ENCODE data around the gene CRYBB1.

DNA sequence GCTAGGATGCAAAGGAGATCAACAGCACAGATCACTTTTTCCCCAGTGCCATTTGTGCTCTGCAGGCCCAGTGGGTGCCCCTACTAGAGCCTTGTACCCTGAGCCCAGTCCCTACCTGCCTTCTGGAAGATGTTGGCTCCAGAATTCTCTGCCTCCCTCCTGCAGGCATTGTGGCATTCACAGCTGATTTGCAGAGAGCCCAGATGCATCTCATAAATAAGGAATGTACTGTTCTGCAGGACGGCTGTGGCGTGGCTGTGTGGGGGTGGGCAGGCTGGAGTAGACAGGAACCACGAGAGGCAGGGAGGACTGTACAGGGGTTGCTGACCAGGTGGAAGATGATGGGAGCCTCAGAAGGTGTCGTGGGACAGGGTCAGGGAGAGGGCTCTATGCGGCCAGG is 28.3 kb upstream of the CRYBB1 start:
- TF ChIP-seq, protein P1, sequence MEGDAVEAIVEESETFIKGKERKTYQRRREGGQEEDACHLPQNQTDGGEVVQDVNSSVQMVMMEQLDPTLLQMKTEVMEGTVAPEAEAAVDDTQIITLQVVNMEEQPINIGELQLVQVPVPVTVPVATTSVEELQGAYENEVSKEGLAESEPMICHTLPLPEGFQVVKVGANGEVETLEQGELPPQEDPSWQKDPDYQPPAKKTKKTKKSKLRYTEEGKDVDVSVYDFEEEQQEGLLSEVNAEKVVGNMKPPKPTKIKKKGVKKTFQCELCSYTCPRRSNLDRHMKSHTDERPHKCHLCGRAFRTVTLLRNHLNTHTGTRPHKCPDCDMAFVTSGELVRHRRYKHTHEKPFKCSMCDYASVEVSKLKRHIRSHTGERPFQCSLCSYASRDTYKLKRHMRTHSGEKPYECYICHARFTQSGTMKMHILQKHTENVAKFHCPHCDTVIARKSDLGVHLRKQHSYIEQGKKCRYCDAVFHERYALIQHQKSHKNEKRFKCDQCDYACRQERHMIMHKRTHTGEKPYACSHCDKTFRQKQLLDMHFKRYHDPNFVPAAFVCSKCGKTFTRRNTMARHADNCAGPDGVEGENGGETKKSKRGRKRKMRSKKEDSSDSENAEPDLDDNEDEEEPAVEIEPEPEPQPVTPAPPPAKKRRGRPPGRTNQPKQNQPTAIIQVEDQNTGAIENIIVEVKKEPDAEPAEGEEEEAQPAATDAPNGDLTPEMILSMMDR (IDR thresholded peaks at IDR 0.05) = no peak
- TF ChIP-seq TCF7L2 (IDR thresholded peaks at IDR 0.05; ENCODE audit: low read depth, low read length) = no peak

Data from Panc1 (cell line).